ENCODE measurements around the gene RAB5B.

DNA sequence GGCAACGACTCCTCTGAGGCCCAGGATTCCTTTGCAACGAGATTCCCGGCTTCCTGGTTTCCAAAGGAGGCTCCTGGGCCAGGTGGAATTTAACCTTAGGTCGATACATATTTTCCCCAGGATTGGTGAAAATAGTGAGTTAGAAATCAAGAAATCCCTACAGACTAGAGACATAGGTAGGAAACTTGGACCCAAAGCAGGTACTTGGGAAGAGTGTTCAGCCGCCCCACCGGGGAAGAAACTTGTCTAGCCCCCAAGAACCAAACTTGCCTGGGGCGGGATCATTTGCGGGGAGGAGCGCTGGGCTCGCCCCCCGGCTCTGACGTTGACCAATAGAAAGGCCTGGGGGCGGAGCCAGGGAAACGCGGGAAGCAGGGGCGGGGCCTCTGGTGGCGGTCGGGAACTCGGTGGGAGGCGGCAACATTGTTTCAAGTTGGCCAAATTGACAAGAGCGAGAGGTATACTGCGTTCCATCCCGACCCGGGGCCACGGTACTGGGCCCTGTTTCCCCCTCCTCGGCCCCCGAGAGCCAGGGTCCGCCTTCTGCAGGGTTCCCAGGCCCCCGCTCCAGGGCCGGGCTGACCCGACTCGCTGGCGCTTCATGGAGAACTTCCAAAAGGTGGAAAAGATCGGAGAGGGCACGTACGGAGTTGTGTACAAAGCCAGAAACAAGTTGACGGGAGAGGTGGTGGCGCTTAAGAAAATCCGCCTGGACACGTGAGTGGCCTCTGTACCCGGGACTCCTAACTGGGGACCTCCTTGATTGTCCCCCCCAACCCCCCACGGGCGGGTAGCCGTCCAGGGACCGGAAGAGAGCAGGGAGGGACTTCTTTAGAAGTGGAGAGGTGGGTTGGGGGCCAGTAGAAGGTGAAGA, 7.2 kb upstream of the RAB5B start, which contains the start of gene CDK2:
- TF ChIP-seq, protein P1, sequence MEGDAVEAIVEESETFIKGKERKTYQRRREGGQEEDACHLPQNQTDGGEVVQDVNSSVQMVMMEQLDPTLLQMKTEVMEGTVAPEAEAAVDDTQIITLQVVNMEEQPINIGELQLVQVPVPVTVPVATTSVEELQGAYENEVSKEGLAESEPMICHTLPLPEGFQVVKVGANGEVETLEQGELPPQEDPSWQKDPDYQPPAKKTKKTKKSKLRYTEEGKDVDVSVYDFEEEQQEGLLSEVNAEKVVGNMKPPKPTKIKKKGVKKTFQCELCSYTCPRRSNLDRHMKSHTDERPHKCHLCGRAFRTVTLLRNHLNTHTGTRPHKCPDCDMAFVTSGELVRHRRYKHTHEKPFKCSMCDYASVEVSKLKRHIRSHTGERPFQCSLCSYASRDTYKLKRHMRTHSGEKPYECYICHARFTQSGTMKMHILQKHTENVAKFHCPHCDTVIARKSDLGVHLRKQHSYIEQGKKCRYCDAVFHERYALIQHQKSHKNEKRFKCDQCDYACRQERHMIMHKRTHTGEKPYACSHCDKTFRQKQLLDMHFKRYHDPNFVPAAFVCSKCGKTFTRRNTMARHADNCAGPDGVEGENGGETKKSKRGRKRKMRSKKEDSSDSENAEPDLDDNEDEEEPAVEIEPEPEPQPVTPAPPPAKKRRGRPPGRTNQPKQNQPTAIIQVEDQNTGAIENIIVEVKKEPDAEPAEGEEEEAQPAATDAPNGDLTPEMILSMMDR (optimal IDR thresholded peaks at IDR 0.05 in 1 of 3, IDR thresholded peaks at IDR 0.05 in 1 of 3, conservative IDR thresholded peaks at IDR 0.05 in 1 of 3; ENCODE audit: extremely low read depth in 1 of 3, insufficient read depth in 2 of 3, low read length in 3 of 3): no peak
- TF ChIP-seq EZH2 (IDR thresholded peaks at IDR 0.05; ENCODE audit: low read length): no peak

Data from keratinocyte (primary cell).